ENCODE measurements around the gene PRPSAP1.

- TF ChIP-seq CTCF (conservative IDR thresholded peaks at IDR 0.05; ENCODE audit: low read depth, low read length) (no peak), EZH2phosphoT487 (IDR thresholded peaks at IDR 0.05; ENCODE audit: borderline replicate concordance, low read length) (no peak), EZH2 (IDR thresholded peaks at IDR 0.05; ENCODE audit: low read length, unreplicated experiment) (no peak)
Measured at GRCh38 chr17:76331083-76331482, 22.6 kb downstream of the PRPSAP1 start.

All from PC-3 (cell line).